ENCODE measurements around the gene BAIAP2.

Gene BAIAP2

DNA sequence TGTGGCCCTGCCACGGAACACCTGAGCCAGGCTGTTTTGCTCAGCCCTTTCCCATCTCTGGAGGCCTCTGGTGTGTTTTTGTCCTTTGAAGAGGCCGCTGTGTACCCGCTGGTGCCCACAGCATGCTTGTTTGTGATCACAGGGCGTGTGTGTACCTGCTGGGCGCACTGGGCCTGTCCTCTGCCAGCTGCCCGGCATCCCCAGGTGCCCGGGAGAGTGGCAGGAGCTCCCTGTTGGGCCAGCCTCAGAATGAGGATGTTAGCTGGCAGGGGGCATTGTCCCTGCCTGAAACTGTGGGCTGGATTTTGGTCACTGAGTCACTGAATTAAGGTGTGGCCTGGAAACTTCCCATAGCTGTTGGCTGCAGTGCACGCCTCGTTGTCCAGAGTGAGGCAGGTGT lies 31.1 kb downstream of the BAIAP2 start:
- DNase-seq, result no peak

DNA sequence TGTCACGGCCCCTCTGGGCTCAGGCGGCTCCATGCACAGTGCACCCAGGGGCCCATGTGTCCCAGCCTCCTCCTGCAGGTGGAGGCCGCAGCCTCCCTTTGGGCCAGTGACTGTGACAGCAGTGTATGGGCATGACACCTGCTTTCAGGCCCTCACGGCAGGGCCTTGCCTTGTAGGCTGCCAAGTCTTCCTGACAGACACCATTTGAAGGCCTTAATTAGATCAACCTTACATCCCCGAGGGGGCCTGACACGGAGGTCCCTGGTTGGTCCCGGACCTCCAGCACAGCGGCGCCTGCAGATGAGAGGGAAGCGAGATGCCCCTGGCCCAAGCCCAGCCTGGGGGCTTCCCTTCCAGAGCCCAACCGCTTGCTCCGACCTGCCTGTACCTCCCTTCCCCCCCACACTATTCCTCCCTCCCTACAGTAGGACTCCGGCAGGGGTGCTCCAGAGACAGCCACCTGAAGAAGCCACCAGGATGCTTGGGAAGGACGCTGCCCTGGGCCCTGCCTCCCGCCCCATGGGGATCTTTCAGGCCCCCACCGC lies 31.9 kb downstream of the BAIAP2 start:
- no peak for DNase-seq

DNA sequence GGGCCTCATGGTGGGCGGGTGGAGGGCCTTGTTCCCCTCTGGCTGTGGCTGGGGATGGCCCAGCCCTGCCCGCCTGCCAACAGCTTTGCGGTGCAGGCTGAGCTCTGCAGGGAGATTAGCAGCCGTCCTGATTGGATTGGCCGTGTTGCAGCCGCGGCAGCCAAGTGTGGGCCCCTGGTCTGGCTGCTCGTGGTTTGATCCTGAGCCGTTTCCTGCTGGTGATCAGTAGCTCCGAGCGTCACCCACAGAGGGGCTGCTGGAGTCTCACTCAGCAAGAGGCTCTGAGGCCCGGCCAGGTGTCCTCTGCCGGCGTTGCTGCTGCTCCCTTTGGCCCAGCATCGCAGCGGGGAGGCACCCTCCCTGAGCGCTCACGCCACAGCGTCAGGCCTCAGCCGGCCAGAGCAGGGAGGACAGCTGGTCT lies 32.5 kb downstream of the BAIAP2 start:
- DNase-seq, result no peak

DNA sequence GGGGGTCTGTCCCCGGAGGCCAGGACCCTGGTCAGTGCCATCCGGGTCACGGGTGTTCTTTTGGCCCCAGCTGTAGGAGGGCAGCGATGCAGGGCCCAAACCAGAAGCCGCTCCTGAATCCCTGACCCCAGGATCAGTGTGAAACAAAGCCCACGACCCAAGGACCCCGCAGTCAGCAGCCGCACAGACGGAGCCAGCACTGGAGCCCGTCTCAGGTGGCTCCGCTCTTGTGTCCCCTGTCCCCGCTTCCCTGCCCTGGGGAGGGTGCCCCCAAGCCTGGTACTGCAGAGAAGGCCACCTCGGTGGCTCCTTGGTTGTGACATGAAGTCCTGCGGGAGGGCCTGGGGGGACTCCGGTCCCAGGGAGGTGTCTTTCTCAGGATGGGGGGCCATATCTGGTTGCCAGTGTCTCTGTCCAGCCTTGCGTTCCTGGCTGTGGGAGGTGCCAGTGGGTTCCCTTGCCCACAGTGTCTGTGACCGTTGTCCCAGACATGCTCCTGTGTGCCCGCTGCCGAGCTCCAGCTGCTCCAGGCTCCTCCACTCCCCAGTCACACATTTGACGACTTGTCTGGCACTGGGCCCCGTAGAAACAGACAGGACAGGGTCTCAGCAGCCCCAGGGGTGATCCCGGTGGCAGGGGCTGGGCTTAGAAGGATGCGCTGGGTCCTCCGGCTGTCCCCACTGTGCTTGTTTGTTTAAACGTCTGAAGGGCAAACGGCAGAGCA lies 33.6 kb downstream of the BAIAP2 start:
- no peak for DNase-seq

DNA sequence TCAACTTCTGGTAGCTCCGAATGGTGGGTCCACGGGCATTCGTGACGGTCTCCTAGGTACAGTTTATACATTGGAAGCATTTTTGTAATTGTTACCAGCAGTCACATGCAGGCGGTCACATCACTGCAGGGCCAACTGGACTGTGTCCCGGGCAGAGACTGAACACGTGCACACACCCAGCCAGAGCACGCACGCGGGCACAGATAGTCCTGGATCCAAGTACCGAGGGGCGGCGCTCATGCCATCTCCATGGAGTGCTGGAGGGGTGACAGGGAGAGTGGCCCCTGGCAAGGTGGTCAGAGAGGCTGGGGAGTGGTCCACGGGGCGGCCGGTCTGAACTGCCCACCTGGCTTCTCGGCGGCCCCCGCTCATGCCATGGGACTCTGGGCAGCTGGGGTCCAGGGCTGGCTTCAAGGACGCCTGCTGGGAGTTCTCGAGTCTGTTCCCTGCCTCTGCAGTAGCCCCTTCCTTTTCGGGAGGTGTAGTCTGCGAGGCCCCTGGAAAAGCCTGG lies 34.2 kb downstream of the BAIAP2 start:
- no peak for DNase-seq

DNA sequence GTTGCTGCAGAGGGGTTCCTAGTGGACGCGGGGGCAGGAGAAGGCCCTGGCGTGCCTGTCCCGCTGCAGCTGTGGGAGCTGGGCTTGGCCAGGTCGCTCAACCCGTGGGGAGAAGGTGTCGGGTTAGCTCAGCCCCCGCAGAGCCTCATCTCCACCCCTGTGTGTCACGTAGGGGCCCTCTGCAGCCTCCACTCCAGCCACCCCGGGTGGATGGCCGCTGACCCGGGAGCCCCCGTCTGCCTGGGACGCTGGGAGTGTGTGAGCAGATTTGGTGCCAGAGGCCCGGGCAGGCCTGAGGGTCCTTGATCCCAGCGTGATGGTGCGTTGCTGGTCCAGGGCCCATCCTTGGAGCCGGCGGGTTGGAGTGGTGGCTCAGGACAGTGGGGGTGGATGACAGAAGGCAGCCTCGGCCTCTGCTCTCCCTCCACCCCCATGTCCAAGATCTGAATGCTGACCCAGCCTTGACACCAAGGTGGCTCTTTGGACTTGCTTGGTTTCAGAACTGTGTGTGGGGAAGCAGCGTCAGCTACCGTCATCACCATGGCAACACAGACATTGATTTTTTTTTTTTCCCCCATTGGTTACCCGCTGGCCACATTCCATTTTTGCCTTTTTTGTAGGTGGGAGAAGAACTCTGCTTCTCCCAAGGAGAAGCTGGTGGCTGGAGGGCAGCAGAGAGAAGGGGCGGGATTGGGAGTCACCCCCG lies 35.7 kb downstream of the BAIAP2 start:
- DNase-seq, result no peak

GRCh38 chr17:81071761-81072741 lies 37.1 kb downstream of the BAIAP2 start:
- DNase-seq, result peak in 1 of 51 donors; percentile 29

GRCh38 chr17:81073967-81074839 lies 39.3 kb downstream of the BAIAP2 start:
- DNase-seq, result peak in 1 of 51 donors; percentile 41

DNA sequence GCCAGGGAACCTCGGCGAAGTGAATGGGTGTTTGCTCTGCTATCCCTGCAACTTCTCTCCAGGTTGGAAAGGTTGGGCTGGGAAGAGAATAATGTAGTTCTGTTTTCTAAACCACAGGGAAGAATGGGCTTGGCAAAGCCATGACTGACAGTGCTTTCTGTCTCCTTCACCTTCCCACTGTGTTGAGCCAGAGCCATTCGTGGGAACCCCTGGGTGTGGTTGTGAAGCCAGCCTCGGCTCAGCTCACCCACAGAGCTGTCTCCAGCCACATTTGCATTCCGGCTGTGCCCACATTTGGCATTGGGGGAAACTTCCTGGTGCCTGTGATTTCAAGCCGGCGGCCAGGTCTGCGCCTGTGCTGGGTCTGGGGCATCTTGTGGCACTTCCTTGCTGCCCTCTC lies 39.9 kb downstream of the BAIAP2 start:
- DNase-seq, result peak in 2 of 51 donors; percentile 36 to 58

DNA sequence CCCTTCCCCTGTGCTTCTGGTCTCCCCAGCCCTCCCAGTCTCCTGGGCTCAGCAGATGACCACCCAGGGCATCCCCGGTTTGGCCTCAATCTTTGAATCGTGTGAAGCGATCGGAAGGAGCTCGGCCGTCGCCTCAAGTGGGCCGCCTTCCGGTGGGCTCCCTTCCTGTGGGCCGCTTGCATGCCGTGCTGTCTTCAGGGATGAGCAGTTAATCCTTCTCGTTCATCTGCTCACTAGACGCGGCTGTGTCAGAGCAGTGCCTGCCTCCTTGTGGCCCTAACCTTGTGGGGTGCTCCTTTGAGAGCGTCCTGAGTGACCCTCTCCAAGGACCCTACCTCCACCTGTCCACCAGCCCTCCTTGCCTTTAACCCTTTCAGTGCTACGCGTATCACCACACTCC lies 40.4 kb downstream of the BAIAP2 start:
- no peak for DNase-seq

DNA sequence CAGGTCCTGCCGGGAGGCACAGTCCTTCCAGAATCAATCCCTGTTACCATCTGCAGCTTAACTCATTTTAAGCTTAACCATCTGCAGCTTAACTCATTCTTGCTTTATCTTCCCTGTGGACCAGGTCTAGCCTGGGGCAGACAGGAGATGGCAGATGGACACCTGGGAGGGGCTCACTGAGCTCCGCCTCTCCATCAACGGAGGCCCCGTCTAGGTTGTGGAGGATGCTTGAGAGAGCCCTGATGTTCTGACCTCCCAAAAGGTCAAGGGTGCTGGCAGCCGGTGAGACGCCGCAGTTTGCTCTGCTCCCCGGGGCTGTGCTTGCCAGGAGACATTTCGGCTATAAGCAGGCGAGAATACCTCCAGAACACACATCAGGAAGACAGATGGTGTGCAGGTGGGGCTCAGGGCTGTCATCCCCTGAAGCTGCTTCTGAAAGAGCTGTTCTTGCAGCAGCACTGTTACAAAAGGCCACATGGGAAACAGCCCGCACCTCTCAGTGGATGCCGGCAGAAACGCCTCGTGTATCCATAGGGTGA lies 41.3 kb downstream of the BAIAP2 start:
- DNase-seq, result no peak

GRCh38 chr17:81078026-81078913 lies 43.3 kb downstream of the BAIAP2 start:
- DNase-seq, result peak in 2 of 51 donors; percentile 22 to 45

- DNase-seq, result no peak
Observed at GRCh38 chr17:81080019-81080418, 45.1 kb downstream of the BAIAP2 start.

- peak in 17 of 51 donors; percentile 13 to 63 (median 38) for DNase-seq
Observed at GRCh38 chr17:81081222-81082176, 46.5 kb downstream of the BAIAP2 start.

GRCh38 chr17:81082177-81083073 lies 47.5 kb downstream of the BAIAP2 start:
- peak in 1 of 51 donors; percentile 18 for DNase-seq

GRCh38 chr17:81083125-81083765 lies 48.3 kb downstream of the BAIAP2 start:
- peak in 7 of 51 donors; percentile 15 to 47 (median 33) for DNase-seq
